ENCODE measurements around the gene POU2F1. TPM values are rescaled to one million over a fixed set of nuclear protein-coding genes. Genes with fewer than 3 reads are reported as not detected.

Gene POU2F1
- total and polyA plus RNA-seq, 11 donors: 2.4 to 13.4 (median 8.8) TPM

DNA sequence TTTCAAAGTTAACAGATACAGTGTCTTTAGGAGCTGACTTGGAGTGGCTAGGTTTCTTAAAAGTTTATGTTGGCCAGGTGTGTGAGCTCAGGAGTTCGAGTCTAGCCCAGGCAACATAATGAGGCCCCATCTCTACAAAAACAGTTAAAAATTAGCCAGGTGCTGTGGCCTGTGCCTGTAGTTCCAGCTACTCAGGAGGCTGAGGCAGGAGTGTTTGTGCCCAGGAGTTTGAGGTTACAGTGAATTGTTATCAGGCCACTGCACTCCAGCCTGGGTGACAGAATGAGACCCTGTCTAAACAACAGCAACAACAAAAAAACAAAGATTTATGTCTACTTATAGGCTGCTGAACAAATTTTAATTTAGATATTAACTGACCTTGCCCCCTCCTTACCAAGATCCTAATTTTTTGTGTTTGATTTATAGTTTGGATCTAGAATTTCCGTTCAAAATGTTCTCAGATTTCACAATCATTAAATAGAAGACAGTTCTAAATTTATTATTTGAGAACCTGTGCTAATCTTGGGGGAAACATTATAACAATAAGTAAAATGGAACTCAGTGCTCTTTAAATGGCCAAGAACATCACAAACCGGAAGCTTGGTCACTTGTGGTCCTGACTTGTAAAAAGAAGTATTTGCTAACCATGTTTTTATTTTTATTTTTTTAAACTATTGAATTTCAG lies 67.8 kb downstream of the POU2F1 start:
- ATAC-seq (no peak), DNase-seq (no peak)
- H3K27ac ChIP-seq: no peak overlapping the region
- H3K27me3 ChIP-seq: no peaks in the 10 kb centered on the region
- H3K9me3 ChIP-seq: no peaks in the 10 kb centered on the region
- no peaks in the 10 kb centered on the region for H3K36me3 ChIP-seq
- peaks cover 0 to 28% (median 17%) of the 10 kb centered on the region in 12 donors for H3K4me1 ChIP-seq
- TF ChIP-seq, protein P1, sequence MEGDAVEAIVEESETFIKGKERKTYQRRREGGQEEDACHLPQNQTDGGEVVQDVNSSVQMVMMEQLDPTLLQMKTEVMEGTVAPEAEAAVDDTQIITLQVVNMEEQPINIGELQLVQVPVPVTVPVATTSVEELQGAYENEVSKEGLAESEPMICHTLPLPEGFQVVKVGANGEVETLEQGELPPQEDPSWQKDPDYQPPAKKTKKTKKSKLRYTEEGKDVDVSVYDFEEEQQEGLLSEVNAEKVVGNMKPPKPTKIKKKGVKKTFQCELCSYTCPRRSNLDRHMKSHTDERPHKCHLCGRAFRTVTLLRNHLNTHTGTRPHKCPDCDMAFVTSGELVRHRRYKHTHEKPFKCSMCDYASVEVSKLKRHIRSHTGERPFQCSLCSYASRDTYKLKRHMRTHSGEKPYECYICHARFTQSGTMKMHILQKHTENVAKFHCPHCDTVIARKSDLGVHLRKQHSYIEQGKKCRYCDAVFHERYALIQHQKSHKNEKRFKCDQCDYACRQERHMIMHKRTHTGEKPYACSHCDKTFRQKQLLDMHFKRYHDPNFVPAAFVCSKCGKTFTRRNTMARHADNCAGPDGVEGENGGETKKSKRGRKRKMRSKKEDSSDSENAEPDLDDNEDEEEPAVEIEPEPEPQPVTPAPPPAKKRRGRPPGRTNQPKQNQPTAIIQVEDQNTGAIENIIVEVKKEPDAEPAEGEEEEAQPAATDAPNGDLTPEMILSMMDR (IDR thresholded peaks at IDR 0.05): no peak
- TF ChIP-seq POLR2A (IDR thresholded peaks at IDR 0.05): no peak
- 92 to 97% (median 95%) methylated on average over 3 of the region's 3 CpGs for WGBS, 4 donors
- intact Hi-C loops (cut with DNase I): no loop called here
- no peak overlapping the region for H3K4me3 ChIP-seq

DNA sequence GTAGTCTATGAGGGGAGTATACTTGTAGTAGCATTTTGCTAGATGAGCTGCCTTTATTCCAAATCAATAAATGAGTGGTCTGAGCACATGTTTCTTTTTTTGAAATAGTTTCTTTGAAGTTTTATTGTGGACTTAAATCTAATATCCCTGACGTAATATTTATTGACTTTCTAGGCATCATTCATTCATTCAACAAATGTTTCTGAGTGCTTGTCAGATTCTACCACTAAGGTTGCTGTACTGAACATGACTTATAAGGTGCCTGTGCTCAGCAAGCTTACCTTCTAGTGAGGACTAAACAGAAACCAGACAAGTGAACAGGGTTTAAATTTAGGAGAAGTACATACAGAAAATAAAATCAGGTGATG lies 68.4 kb downstream of the POU2F1 start:
- Histone ChIP-seq H3K36me3 (no peaks in the 10 kb centered on the region), H3K9me3 (no peaks in the 10 kb centered on the region), H3K27me3 (no peaks in the 10 kb centered on the region), H3K4me3 (no peak overlapping the region), H3K4me1 (peaks cover 0 to 28% (median 17%) of the 10 kb centered on the region in 12 donors), H3K27ac (no peak overlapping the region)
- ATAC-seq: no peak
- no peak for DNase-seq
- TF ChIP-seq, protein P1 (IDR thresholded peaks at IDR 0.05): no peak
- no peak for TF ChIP-seq POLR2A (IDR thresholded peaks at IDR 0.05)
- intact Hi-C loops (cut with DNase I): no loop called here
- WGBS, 4 donors: 89 to 98% (median 94%) methylated on average over 1 of the region's 1 CpG

- intact Hi-C loops (cut with DNase I): no loop called here
- Histone ChIP-seq H3K9me3 (no peaks in the 10 kb centered on the region), H3K27me3 (no peaks in the 10 kb centered on the region), H3K36me3 (no peaks in the 10 kb centered on the region), H3K4me3 (no peak overlapping the region), H3K27ac (no peak overlapping the region), H3K4me1 (peaks cover 0 to 28% (median 17%) of the 10 kb centered on the region in 12 donors)
- no peak for ATAC-seq
- no peak for DNase-seq
- 92 to 96% (median 93%) methylated on average over 5 of the region's 5 CpGs for WGBS, 4 donors
- TF ChIP-seq POLR2A (IDR thresholded peaks at IDR 0.05): no peak
- TF ChIP-seq, protein P1 (IDR thresholded peaks at IDR 0.05): no peak
These were observed 69.3 kb downstream of the POU2F1 start for GRCh38 chr1:167289966-167290365.

GRCh38 chr1:167291539-167292185 lies 71.0 kb downstream of the POU2F1 start:
- TF ChIP-seq, protein P1 (IDR thresholded peaks at IDR 0.05): no peak
- no peak for TF ChIP-seq POLR2A (IDR thresholded peaks at IDR 0.05)
- intact Hi-C loops (cut with DNase I): no loop called here
- WGBS, 4 donors: 77 to 84% (median 79%) methylated on average over 3 of the region's 3 CpGs

More at GRCh38 chr1:167291539-167292185, 71.0 kb downstream of the POU2F1 start:
- H3K36me3 ChIP-seq: no peaks in the 10 kb centered on the region
- no peaks in the 10 kb centered on the region for H3K9me3 ChIP-seq
- no peak overlapping the region for H3K27ac ChIP-seq
- ATAC-seq (no peak), DNase-seq (no peak)
- peaks cover 0 to 27% (median 19%) of the 10 kb centered on the region in 12 donors for H3K4me1 ChIP-seq
- no peaks in the 10 kb centered on the region for H3K27me3 ChIP-seq
- no peak overlapping the region for H3K4me3 ChIP-seq
